SK-N-SH (cell line): ENCODE measurements around the gene SEC14L1.

Experiments used
- MAX ChIP-seq: IDR thresholded peaks from 2 replicates; pipeline ENCODE4 v1.4.0; 2012; ENCODE audit warnings: low read depth
- POLR2AphosphoS5 ChIP-seq: IDR thresholded peaks from 2 replicates; pipeline ENCODE4 v1.6.1; 2012; ENCODE audit warnings: low read depth, low read length
- RAD21 ChIP-seq: IDR thresholded peaks from 2 replicates; pipeline ENCODE4 v1.6.1; 2012; ENCODE audit warnings: mild to moderate bottlenecking, low read length
- RFX5 ChIP-seq: IDR thresholded peaks from 2 replicates; pipeline ENCODE4 v1.6.1; 2012; ENCODE audit warnings: mild to moderate bottlenecking, improper control_type of control experiment, low read length
- TF ChIP-seq, protein P1 (sequence below): fragments of 200-600 bp; sonication (generic); IDR thresholded peaks from 2 replicates; pipeline ENCODE4 v1.6.1; 2017; ENCODE audit warnings: antibody characterized with exemption, mild to moderate bottlenecking, moderate library complexity

DNA sequence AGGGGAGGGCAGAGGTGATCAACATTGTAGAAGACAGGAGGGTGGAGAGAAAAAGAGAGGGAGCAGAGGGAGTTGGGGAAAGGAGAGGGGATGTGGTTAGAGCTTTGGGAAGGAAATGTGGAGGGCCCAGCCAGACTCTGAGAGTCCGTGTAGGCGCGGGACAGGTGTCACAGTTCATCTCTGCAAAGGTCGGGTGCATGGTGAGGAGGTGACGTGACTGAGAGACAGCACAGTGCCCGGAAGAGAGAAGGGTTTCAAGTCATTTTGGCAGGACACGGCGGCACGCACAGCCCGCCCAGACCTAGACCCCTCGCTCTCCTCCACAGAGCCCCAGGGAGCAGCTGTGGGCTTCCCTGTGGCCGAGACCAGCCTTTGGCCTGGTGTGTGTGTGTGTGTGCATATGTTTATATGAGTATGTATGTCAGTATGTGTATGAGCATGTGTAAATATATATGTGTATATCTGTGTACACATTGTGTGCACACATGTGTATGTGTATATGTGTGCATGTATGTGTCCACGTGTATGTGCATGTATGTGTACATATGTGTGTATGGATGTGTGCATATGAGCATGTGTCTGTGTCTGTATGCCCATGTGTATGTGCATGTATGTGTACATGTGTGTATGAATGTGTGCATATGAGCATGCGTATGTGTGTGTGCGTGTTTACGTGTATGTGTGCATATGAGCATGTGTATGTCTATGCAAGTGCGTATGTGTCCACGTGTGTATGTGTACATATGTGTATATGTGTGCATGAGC is 104.6 kb downstream of the SEC14L1 start:
- TF ChIP-seq POLR2AphosphoS5 = no peak
- TF ChIP-seq, protein P1, sequence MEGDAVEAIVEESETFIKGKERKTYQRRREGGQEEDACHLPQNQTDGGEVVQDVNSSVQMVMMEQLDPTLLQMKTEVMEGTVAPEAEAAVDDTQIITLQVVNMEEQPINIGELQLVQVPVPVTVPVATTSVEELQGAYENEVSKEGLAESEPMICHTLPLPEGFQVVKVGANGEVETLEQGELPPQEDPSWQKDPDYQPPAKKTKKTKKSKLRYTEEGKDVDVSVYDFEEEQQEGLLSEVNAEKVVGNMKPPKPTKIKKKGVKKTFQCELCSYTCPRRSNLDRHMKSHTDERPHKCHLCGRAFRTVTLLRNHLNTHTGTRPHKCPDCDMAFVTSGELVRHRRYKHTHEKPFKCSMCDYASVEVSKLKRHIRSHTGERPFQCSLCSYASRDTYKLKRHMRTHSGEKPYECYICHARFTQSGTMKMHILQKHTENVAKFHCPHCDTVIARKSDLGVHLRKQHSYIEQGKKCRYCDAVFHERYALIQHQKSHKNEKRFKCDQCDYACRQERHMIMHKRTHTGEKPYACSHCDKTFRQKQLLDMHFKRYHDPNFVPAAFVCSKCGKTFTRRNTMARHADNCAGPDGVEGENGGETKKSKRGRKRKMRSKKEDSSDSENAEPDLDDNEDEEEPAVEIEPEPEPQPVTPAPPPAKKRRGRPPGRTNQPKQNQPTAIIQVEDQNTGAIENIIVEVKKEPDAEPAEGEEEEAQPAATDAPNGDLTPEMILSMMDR = no peak
- no peak for TF ChIP-seq RFX5
- TF ChIP-seq MAX = no peak
- no peak for TF ChIP-seq RAD21
